K562 (cell line): ENCODE results near the gene NBPF20. TPM values are rescaled to one million over a fixed set of nuclear protein-coding genes. Genes with fewer than 3 reads are reported as not detected.

ENCODE experiments used
- DACH1 ChIP-seq: fragments of 450-650 bp; IDR thresholded peaks from 2 replicates; pipeline ENCODE4 v1.6.1; 2018; ENCODE audit not compliant: partially characterized antibody
- GABPB1 ChIP-seq: sonication (generic); formaldehyde crosslinking; IDR thresholded peaks from 2 replicates; pipeline ENCODE4 v1.8.0; 2022; ENCODE audit warnings: mild to moderate bottlenecking, missing genetic modification reagents
- MTA3 ChIP-seq: fragments of 450-650 bp; formaldehyde crosslinking; IDR thresholded peaks from 2 replicates; pipeline ENCODE4 v1.6.1; 2017; ENCODE audit warnings: mild to moderate bottlenecking, borderline replicate concordance
- NRF1 ChIP-seq, 2 experiments: fragments of 450-650 bp; IDR thresholded peaks in 1 of 2; conservative IDR thresholded peaks in 1 of 2; 2 replicates each; pipeline ENCODE4 v1.6.1; 2014; ENCODE audit warnings: mild to moderate bottlenecking in 2 of 2
- TEAD1 ChIP-seq, 2 experiments: fragments of 450-650 bp in 1 of 2; sonication (generic) in 1 of 2; formaldehyde crosslinking; IDR thresholded peaks; 2 replicates each; pipeline versions ENCODE4 v1.4.0 to v1.8.0; 2020 to 2022; ENCODE audit warnings: mild to moderate bottlenecking in 2 of 2, missing genetic modification reagents in 1 of 2
- ZBTB8A ChIP-seq: fragments of 450-650 bp; IDR thresholded peaks from 2 replicates; pipeline ENCODE4 v1.6.1; 2018; ENCODE audit warnings: mild to moderate bottlenecking, moderate library complexity; ENCODE audit not compliant: partially characterized antibody
- ZNF217 ChIP-seq: sonication (generic); formaldehyde crosslinking; IDR thresholded peaks from 2 replicates; pipeline ENCODE4 v1.8.0; 2022; ENCODE audit warnings: mild to moderate bottlenecking, missing genetic modification reagents
- polyA plus RNA-seq, 8 experiments: library from polyadenylated mRNA; depleted of rRNA in 4 of 8; stranded (reverse) in 5 of 8; unstranded in 3 of 8; fragments of >200 nt; fragmentation: Nextera tagmentation in 2 of 8; fragmentation: Illumina TruSeq in 1 of 8; extraction: Ambion mirVana in 2 of 8; extraction: Trizol in 1 of 8; gene quantifications; 2 replicates each; pipeline versions ENCODE4 v1.2.1 to v1.2.3, GENCODE V29; 2011 to 2014; ENCODE audit warnings: inconsistent platforms in 1 of 8, missing spikeins in 1 of 8
- total RNA-seq, 7 experiments: library from RNA; depleted of rRNA in 6 of 7; stranded (reverse); fragments of >200 nt in 6 of 7; fragmentation: Illumina TruSeq in 2 of 7; extraction: Trizol in 2 of 7; gene quantifications; 2 replicates each; pipeline versions ENCODE4 v1.2.1 to v1.2.3, GENCODE V29; 2011 to 2021; ENCODE audit warnings: low replicate concordance in 1 of 7
- TF ChIP-seq, protein P1 (sequence below): sonication (generic); formaldehyde crosslinking; IDR thresholded peaks from 2 replicates; pipeline ENCODE4 v1.8.1; 2023; ENCODE audit warnings: mild to moderate bottlenecking, missing genetic modification reagents
- TF ChIP-seq, protein P2 (sequence below): fragments of 450-650 bp; IDR thresholded peaks from 2 replicates; pipeline ENCODE4 v1.6.1; 2016; ENCODE audit warnings: mild to moderate bottlenecking, moderate library complexity

The NBPF20 gene
- total and polyA plus RNA-seq, 9 of the 15 experiments (the other 6 are each of a cell fraction or from before 2014, with no cell fraction given) = 0.38 to 2.7 (median 1.00) TPM

- TF ChIP-seq, protein P1, sequence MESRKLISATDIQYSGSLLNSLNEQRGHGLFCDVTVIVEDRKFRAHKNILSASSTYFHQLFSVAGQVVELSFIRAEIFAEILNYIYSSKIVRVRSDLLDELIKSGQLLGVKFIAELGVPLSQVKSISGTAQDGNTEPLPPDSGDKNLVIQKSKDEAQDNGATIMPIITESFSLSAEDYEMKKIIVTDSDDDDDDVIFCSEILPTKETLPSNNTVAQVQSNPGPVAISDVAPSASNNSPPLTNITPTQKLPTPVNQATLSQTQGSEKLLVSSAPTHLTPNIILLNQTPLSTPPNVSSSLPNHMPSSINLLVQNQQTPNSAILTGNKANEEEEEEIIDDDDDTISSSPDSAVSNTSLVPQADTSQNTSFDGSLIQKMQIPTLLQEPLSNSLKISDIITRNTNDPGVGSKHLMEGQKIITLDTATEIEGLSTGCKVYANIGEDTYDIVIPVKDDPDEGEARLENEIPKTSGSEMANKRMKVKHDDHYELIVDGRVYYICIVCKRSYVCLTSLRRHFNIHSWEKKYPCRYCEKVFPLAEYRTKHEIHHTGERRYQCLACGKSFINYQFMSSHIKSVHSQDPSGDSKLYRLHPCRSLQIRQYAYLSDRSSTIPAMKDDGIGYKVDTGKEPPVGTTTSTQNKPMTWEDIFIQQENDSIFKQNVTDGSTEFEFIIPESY (CRISPR knock-in tag) = no peak
- peak; percentile 99 for TF ChIP-seq NRF1 (conservative IDR thresholded peaks at IDR 0.05 in 1 of 2, IDR thresholded peaks at IDR 0.05 in 1 of 2)
- no peak for TF ChIP-seq ZBTB8A
- no peak for TF ChIP-seq ZNF217
- TF ChIP-seq, protein P2, sequence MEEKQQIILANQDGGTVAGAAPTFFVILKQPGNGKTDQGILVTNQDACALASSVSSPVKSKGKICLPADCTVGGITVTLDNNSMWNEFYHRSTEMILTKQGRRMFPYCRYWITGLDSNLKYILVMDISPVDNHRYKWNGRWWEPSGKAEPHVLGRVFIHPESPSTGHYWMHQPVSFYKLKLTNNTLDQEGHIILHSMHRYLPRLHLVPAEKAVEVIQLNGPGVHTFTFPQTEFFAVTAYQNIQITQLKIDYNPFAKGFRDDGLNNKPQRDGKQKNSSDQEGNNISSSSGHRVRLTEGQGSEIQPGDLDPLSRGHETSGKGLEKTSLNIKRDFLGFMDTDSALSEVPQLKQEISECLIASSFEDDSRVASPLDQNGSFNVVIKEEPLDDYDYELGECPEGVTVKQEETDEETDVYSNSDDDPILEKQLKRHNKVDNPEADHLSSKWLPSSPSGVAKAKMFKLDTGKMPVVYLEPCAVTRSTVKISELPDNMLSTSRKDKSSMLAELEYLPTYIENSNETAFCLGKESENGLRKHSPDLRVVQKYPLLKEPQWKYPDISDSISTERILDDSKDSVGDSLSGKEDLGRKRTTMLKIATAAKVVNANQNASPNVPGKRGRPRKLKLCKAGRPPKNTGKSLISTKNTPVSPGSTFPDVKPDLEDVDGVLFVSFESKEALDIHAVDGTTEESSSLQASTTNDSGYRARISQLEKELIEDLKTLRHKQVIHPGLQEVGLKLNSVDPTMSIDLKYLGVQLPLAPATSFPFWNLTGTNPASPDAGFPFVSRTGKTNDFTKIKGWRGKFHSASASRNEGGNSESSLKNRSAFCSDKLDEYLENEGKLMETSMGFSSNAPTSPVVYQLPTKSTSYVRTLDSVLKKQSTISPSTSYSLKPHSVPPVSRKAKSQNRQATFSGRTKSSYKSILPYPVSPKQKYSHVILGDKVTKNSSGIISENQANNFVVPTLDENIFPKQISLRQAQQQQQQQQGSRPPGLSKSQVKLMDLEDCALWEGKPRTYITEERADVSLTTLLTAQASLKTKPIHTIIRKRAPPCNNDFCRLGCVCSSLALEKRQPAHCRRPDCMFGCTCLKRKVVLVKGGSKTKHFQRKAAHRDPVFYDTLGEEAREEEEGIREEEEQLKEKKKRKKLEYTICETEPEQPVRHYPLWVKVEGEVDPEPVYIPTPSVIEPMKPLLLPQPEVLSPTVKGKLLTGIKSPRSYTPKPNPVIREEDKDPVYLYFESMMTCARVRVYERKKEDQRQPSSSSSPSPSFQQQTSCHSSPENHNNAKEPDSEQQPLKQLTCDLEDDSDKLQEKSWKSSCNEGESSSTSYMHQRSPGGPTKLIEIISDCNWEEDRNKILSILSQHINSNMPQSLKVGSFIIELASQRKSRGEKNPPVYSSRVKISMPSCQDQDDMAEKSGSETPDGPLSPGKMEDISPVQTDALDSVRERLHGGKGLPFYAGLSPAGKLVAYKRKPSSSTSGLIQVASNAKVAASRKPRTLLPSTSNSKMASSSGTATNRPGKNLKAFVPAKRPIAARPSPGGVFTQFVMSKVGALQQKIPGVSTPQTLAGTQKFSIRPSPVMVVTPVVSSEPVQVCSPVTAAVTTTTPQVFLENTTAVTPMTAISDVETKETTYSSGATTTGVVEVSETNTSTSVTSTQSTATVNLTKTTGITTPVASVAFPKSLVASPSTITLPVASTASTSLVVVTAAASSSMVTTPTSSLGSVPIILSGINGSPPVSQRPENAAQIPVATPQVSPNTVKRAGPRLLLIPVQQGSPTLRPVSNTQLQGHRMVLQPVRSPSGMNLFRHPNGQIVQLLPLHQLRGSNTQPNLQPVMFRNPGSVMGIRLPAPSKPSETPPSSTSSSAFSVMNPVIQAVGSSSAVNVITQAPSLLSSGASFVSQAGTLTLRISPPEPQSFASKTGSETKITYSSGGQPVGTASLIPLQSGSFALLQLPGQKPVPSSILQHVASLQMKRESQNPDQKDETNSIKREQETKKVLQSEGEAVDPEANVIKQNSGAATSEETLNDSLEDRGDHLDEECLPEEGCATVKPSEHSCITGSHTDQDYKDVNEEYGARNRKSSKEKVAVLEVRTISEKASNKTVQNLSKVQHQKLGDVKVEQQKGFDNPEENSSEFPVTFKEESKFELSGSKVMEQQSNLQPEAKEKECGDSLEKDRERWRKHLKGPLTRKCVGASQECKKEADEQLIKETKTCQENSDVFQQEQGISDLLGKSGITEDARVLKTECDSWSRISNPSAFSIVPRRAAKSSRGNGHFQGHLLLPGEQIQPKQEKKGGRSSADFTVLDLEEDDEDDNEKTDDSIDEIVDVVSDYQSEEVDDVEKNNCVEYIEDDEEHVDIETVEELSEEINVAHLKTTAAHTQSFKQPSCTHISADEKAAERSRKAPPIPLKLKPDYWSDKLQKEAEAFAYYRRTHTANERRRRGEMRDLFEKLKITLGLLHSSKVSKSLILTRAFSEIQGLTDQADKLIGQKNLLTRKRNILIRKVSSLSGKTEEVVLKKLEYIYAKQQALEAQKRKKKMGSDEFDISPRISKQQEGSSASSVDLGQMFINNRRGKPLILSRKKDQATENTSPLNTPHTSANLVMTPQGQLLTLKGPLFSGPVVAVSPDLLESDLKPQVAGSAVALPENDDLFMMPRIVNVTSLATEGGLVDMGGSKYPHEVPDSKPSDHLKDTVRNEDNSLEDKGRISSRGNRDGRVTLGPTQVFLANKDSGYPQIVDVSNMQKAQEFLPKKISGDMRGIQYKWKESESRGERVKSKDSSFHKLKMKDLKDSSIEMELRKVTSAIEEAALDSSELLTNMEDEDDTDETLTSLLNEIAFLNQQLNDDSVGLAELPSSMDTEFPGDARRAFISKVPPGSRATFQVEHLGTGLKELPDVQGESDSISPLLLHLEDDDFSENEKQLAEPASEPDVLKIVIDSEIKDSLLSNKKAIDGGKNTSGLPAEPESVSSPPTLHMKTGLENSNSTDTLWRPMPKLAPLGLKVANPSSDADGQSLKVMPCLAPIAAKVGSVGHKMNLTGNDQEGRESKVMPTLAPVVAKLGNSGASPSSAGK = peak; percentile 39; the same call in 1 of the 2 replicates
- TF ChIP-seq DACH1 = peak; percentile 64
- no peak for TF ChIP-seq TEAD1 (CRISPR knock-in tag; IDR thresholded peaks at IDR 0.05)
- TF ChIP-seq GABPB1 (CRISPR knock-in tag) = no peak
- TF ChIP-seq MTA3 = peak; percentile 25; the same call in 1 of the 2 replicates
Observed at GRCh38 chr1:145425436-145426029, at the start of gene NBPF20 (continued).
